Thymus (tissue), 11 donors: ENCODE measurements around the gene CSNK2A1. TPM values are rescaled to one million over a fixed set of nuclear protein-coding genes. Genes with fewer than 3 reads are reported as not detected.

Experiments used
- DNase-seq, 9 donors: peaks; one replicate each; pipeline ENCODE4 v3.0.0-alpha.2; 2013; ENCODE audit warnings: low spot score in 9 of 9, low read depth in 6 of 9, missing footprints in 1 of 9
- H3K27ac ChIP-seq, 2 donors: one replicate each; pipeline ENCODE4 v1.5.1; 2013; ENCODE audit warnings: control low read depth in 1 of 2, low read depth in 1 of 2, low read length in 1 of 2, mild to moderate bottlenecking in 1 of 2, moderate library complexity in 1 of 2
- H3K27me3 ChIP-seq, 2 donors: one replicate each; pipeline ENCODE4 v1.5.1; 2013; ENCODE audit warnings: low read length in 1 of 2; ENCODE audit not compliant: control insufficient read depth in 2 of 2, insufficient read depth in 1 of 2
- H3K36me3 ChIP-seq, 2 donors: one replicate each; pipeline ENCODE4 v1.5.1; 2013; ENCODE audit warnings: low read length in 1 of 2, mild to moderate bottlenecking in 1 of 2, moderate library complexity in 1 of 2; ENCODE audit not compliant: control insufficient read depth in 2 of 2, insufficient read depth in 2 of 2
- H3K4me1 ChIP-seq, 2 donors: one replicate each; pipeline ENCODE4 v1.5.1; 2013; ENCODE audit warnings: low read length in 2 of 2; ENCODE audit not compliant: control insufficient read depth in 2 of 2, insufficient read depth in 2 of 2
- H3K4me3 ChIP-seq, 2 donors: one replicate each; pipeline ENCODE4 v1.5.1; 2013; ENCODE audit warnings: low read length in 2 of 2, control low read depth in 1 of 2, mild to moderate bottlenecking in 1 of 2
- H3K9me3 ChIP-seq, 2 donors: one replicate each; pipeline ENCODE4 v1.5.1; 2013; ENCODE audit warnings: low read length in 1 of 2, mild to moderate bottlenecking in 1 of 2; ENCODE audit not compliant: control insufficient read depth in 2 of 2, insufficient read depth in 1 of 2
- WGBS: extraction: QIAGEN DNeasy Blood & Tissue Kit; methylation state at CpG from one replicate; pipeline ENCODE4 v1.1.7; 2013; 5-methylcytosine and 5-hydroxymethylcytosine counted together
- polyA plus RNA-seq: library from polyadenylated mRNA; stranded (reverse); fragments of 200-250 nt; gene quantifications from one replicate; pipeline ENCODE4 v1.2.3, GENCODE V29; 2013
- total RNA-seq: library from RNA; stranded (reverse); fragments of 120-200 nt; gene quantifications from one replicate; pipeline ENCODE4 v1.2.4, GENCODE V29; 2013
- donor health status: healthy.

Gene CSNK2A1
- total and polyA plus RNA-seq, 2 donors: 34.9 to 79.1 TPM

GRCh38 chr20:444862-445426 lies 98.6 kb downstream of the CSNK2A1 start:
- H3K36me3 ChIP-seq: peaks cover 53 to 62% of the 10 kb centered on the region in 2 donors
- WGBS: 91% methylated on average over 12 of the region's 12 CpGs
- DNase-seq: no peak
- no peaks in the 10 kb centered on the region for H3K27me3 ChIP-seq
- H3K9me3 ChIP-seq: peaks cover 0 to 2% of the 10 kb centered on the region in 2 donors
- H3K27ac ChIP-seq: no peak overlapping the region
- H3K4me3 ChIP-seq: no peak overlapping the region
- peaks cover 0 to under 1% of the 10 kb centered on the region in 2 donors for H3K4me1 ChIP-seq

- Histone ChIP-seq H3K9me3 (peaks cover 0 to 2% of the 10 kb centered on the region in 2 donors), H3K27me3 (no peaks in the 10 kb centered on the region), H3K36me3 (peaks cover 58 to 69% of the 10 kb centered on the region in 2 donors), H3K4me1 (peaks cover 6 to 8% of the 10 kb centered on the region in 2 donors), H3K27ac (no peak overlapping the region), H3K4me3 (no peak overlapping the region)
- no peak for DNase-seq
- 97% methylated on average over 3 of the region's 3 CpGs for WGBS
These were observed 99.5 kb downstream of the CSNK2A1 start for GRCh38 chr20:444117-444516.

- Histone ChIP-seq H3K4me3 (no peak overlapping the region), H3K27ac (no peak overlapping the region), H3K36me3 (peaks cover 58 to 69% of the 10 kb centered on the region in 2 donors), H3K4me1 (peaks cover 14% of the 10 kb centered on the region in 2 donors), H3K27me3 (no peaks in the 10 kb centered on the region), H3K9me3 (peaks cover 0 to 2% of the 10 kb centered on the region in 2 donors)
- DNase-seq: no peak
- 97% methylated on average over 4 of the region's 4 CpGs for WGBS
These were observed 100.3 kb downstream of the CSNK2A1 start for GRCh38 chr20:443223-443775.

- H3K27ac ChIP-seq: no peak overlapping the region
- peaks cover 66 to 76% of the 10 kb centered on the region in 2 donors for H3K36me3 ChIP-seq
- peaks cover 0 to 2% of the 10 kb centered on the region in 2 donors for H3K9me3 ChIP-seq
- peaks cover 25% of the 10 kb centered on the region in 2 donors for H3K4me1 ChIP-seq
- DNase-seq: no peak
- H3K27me3 ChIP-seq: no peaks in the 10 kb centered on the region
- H3K4me3 ChIP-seq: no peak overlapping the region
- 99% methylated on average over 13 of the region's 13 CpGs for WGBS
These were observed 103.0 kb downstream of the CSNK2A1 start for GRCh38 chr20:440636-441035.

- peaks cover 0 to under 1% of the 10 kb centered on the region in 2 donors for H3K9me3 ChIP-seq
- peaks cover 66 to 76% of the 10 kb centered on the region in 2 donors for H3K36me3 ChIP-seq
- 93% methylated on average over 7 of the region's 7 CpGs for WGBS
- H3K27me3 ChIP-seq: no peaks in the 10 kb centered on the region
- no peak overlapping the region for H3K4me3 ChIP-seq
- H3K4me1 ChIP-seq: peaks cover 25% of the 10 kb centered on the region in 2 donors
- no peak for DNase-seq
- no peak overlapping the region for H3K27ac ChIP-seq
These were observed 103.4 kb downstream of the CSNK2A1 start for GRCh38 chr20:440148-440547.

GRCh38 chr20:438571-439469 lies 104.8 kb downstream of the CSNK2A1 start:
- peak overlapping the region; percentile 27 to 40 for H3K4me3 ChIP-seq
- peaks cover 60 to 70% of the 10 kb centered on the region in 2 donors for H3K36me3 ChIP-seq
- 31% methylated on average over 18 of the region's 18 CpGs for whole genome bisulfite sequencing
- H3K27me3 ChIP-seq: no peaks in the 10 kb centered on the region
- peak in 7 of 9 donors; percentile 47 to 79 (median 55) for DNase-seq
- no peaks in the 10 kb centered on the region for H3K9me3 ChIP-seq
- peak overlapping the region; percentile 74 to 75 for H3K27ac ChIP-seq
- H3K4me1 ChIP-seq: peaks cover 25% of the 10 kb centered on the region in 2 donors

GRCh38 chr20:437787-438486 lies 105.7 kb downstream of the CSNK2A1 start:
- Histone ChIP-seq H3K4me1 (peaks cover 25% of the 10 kb centered on the region in 2 donors), H3K4me3 (peak overlapping the region; percentile 27 to 40), H3K36me3 (peaks cover 53 to 65% of the 10 kb centered on the region in 2 donors), H3K27ac (peak overlapping the region; percentile 62 to 75), H3K9me3 (no peaks in the 10 kb centered on the region), H3K27me3 (no peaks in the 10 kb centered on the region)
- DNase-seq: peak in 5 of 9 donors; percentile 26 to 67 (median 42)
- WGBS: 41% methylated on average over 6 of the region's 6 CpGs

GRCh38 chr20:436476-436875 lies 107.1 kb downstream of the CSNK2A1 start:
- Histone ChIP-seq H3K27me3 (no peaks in the 10 kb centered on the region), H3K27ac (no peak overlapping the region), H3K4me1 (peaks cover 25% of the 10 kb centered on the region in 2 donors), H3K9me3 (no peaks in the 10 kb centered on the region), H3K4me3 (no peak overlapping the region), H3K36me3 (peaks cover 62 to 67% of the 10 kb centered on the region in 2 donors)
- over 99% methylated on average over 5 of the region's 5 CpGs for WGBS
- no peak for DNase-seq
